ENCODE data around the gene GADD45G.

DNA sequence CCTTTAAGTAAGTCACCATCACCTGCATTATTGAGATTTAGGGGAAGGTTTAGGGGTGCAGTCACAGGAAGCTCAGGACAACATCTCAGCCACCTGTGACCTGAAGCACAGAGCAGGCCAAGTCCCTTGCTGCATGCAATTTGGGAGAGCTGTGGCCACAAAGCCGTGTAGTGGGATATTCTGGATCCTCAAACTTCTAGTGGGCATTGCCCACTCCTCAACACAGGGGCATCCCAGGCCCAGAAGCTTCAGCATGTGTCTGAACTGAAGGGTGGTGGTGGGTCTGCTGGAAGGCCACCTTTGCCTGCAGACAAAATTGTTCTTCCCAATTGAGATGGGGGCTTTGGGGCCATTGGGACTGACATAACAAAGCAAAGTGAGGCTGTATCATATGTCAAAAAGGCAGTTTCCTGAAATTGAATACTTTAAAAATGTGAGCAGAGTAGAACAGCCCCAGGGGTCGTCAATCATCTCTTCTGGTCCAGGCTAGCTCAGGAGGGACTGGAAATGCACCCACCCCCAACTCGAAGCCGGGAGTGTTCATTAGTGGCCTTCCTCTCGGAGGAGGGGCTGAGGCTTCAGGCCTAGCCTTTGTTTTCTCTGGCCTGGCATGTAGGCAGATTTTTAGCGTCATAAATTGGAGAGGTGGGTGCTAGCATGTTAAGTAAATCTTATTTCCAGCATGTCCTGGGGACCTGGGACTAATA lies 2.8 kb upstream of the GADD45G start:
- TF ChIP-seq, protein P1, sequence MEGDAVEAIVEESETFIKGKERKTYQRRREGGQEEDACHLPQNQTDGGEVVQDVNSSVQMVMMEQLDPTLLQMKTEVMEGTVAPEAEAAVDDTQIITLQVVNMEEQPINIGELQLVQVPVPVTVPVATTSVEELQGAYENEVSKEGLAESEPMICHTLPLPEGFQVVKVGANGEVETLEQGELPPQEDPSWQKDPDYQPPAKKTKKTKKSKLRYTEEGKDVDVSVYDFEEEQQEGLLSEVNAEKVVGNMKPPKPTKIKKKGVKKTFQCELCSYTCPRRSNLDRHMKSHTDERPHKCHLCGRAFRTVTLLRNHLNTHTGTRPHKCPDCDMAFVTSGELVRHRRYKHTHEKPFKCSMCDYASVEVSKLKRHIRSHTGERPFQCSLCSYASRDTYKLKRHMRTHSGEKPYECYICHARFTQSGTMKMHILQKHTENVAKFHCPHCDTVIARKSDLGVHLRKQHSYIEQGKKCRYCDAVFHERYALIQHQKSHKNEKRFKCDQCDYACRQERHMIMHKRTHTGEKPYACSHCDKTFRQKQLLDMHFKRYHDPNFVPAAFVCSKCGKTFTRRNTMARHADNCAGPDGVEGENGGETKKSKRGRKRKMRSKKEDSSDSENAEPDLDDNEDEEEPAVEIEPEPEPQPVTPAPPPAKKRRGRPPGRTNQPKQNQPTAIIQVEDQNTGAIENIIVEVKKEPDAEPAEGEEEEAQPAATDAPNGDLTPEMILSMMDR (IDR thresholded peaks at IDR 0.05), result no peak
- TF ChIP-seq POLR2AphosphoS5 (IDR thresholded peaks at IDR 0.05; ENCODE audit: insufficient read depth in 1 of 2, low read depth in 1 of 2), result no peak
- TF ChIP-seq POLR2A (IDR thresholded peaks at IDR 0.05), result no peak

Data from vagina (tissue), 2 donors.